Spleen (tissue), 11 donors: Measurements from ENCODE around the gene IMMP2L. TPM values are rescaled to one million over a fixed set of nuclear protein-coding genes. Genes with fewer than 3 reads are reported as not detected.

ENCODE experiments used
- DNase-seq: peaks from one replicate; pipeline ENCODE4 v3.0.0-alpha.2; 2020
- H3K27ac ChIP-seq, 8 donors: fragments of 200-600 bp; sonication (generic) in 7 of 8; 1 replicate in 4 of 8; 2 replicates in 4 of 8; pipeline versions ENCODE4 v1.5.0 to v1.8.0; 2016 to 2021; ENCODE audit warnings: inconsistent platforms in 4 of 8, mild to moderate bottlenecking in 4 of 8, moderate library complexity in 1 of 8
- H3K27me3 ChIP-seq, 7 donors: fragments of 200-600 bp; sonication (generic) in 6 of 7; replicated peaks in 1 of 7; 1 replicate in 4 of 7; 2 replicates in 3 of 7; pipeline versions ENCODE4 v1.5.0 to v1.8.0; 2016 to 2021; ENCODE audit warnings: inconsistent platforms in 3 of 7, mild to moderate bottlenecking in 1 of 7
- H3K36me3 ChIP-seq, 6 donors: fragments of 200-600 bp; sonication (generic) in 5 of 6; 1 replicate in 4 of 6; 2 replicates in 2 of 6; pipeline versions ENCODE4 v1.5.0 to v1.8.0; 2016 to 2021; ENCODE audit warnings: inconsistent platforms in 2 of 6
- H3K4me1 ChIP-seq, 6 donors: fragments of 200-600 bp; sonication (generic) in 5 of 6; 1 replicate in 3 of 6; 2 replicates in 3 of 6; pipeline versions ENCODE4 v1.5.0 to v1.8.0; 2016 to 2021; ENCODE audit warnings: inconsistent platforms in 3 of 6
- H3K4me3 ChIP-seq, 8 donors: fragments of 200-600 bp; sonication (generic) in 7 of 8; 1 replicate in 4 of 8; 2 replicates in 4 of 8; pipeline versions ENCODE4 v1.5.0 to v1.8.0; 2016 to 2021; ENCODE audit warnings: inconsistent platforms in 4 of 8, mild to moderate bottlenecking in 4 of 8, moderate library complexity in 2 of 8
- H3K9me3 ChIP-seq, 8 donors: fragments of 200-600 bp; sonication (generic) in 7 of 8; 1 replicate in 4 of 8; 2 replicates in 4 of 8; pipeline versions ENCODE4 v1.5.0 to v1.8.0; 2016 to 2021; ENCODE audit warnings: inconsistent platforms in 4 of 8
- CTCF ChIP-seq, 11 experiments: fragments of 200-600 bp in 7 of 11; fragments of 450-650 bp in 4 of 11; sonication (generic) in 4 of 11; IDR thresholded peaks in 8 of 11; conservative IDR thresholded peaks in 3 of 11; 1 replicate in 7 of 11; 2 replicates in 4 of 11; pipeline versions ENCODE4 v1.4.0 to v1.8.0; 2016 to 2021; ENCODE audit warnings: antibody characterized with exemption in 11 of 11, inconsistent platforms in 4 of 11, mild to moderate bottlenecking in 1 of 11
- POLR2A ChIP-seq, 3 donors: fragments of 450-650 bp; IDR thresholded peaks; one replicate each; pipeline ENCODE4 v1.5.1; 2017; ENCODE audit warnings: antibody characterized with exemption in 3 of 3, mild to moderate bottlenecking in 1 of 3
- POLR2AphosphoS5 ChIP-seq, 3 donors: sonication (generic); formaldehyde crosslinking; IDR thresholded peaks; one replicate each; pipeline ENCODE4 v1.5.1; 2017; ENCODE audit warnings: antibody characterized with exemption in 3 of 3
- WGBS, 5 donors: extraction: QIAGEN DNeasy Blood & Tissue Kit in 3 of 5; methylation state at CpG; one replicate each; pipeline versions ENCODE4 v1.1.5 to v1.1.7; 2013 to 2018; 5-methylcytosine and 5-hydroxymethylcytosine counted together
- intact Hi-C: fragments of 100-400 bp; cut with DNase I; formaldehyde crosslinking; loops from one replicate; pipeline ENCODE4 v1.15.0; 2023; ENCODE audit warnings: low total_unique reads
- polyA plus RNA-seq, 3 donors: library from polyadenylated mRNA; stranded (reverse); fragments of 200-250 nt; gene quantifications; one replicate each; pipeline ENCODE4 v1.2.1, GENCODE V29; 2013
- total RNA-seq, 7 donors: library from RNA; depleted of rRNA in 3 of 7; stranded (reverse); fragments of >200 nt in 3 of 7; fragmentation: NEBNext Ultra II Directional in 4 of 7; extraction: Animal tissue kit (Norgen Biotek cat#: 25700) in 4 of 7; gene quantifications; one replicate each; pipeline versions ENCODE4 v1.1.0 to v1.2.1, GENCODE V29; 2016 to 2021
- donor health status: healthy with polysubstance abuse.
- donor health status: DM: no; HTN: no; CAD: no; lungs with moderate emphysema.
- donor health status: DM: no; HTN: no; CAD: no.
- donor health status: Bipolar disorder and iron deficiency.
- donor health status: healthy.
- donor health status: DM: no; HTN: no; CAD: no.
- donor health status: DM: yes; HTN: yes; CAD: no.

The IMMP2L gene
- total and polyA plus RNA-seq, 10 donors = 6.5 to 32.7 (median 9.8) TPM

GRCh38 chr7:111529507-111530355 is 32.6 kb downstream of the IMMP2L start:
- H3K27ac ChIP-seq = no peak overlapping the region
- WGBS, 5 donors = 77 to 91% (median 82%) methylated on average over 1 of the region's 1 CpG
- TF ChIP-seq POLR2AphosphoS5 (IDR thresholded peaks at IDR 0.05) (no peak), CTCF (IDR thresholded peaks at IDR 0.05 in 8 of 11, conservative IDR thresholded peaks at IDR 0.05 in 3 of 11) (no peak), POLR2A (IDR thresholded peaks at IDR 0.05) (no peak)
- H3K9me3 ChIP-seq = no peaks in the 10 kb centered on the region
- no peaks in the 10 kb centered on the region for H3K36me3 ChIP-seq
- H3K4me1 ChIP-seq = peaks cover 0 to 28% (median 10%) of the 10 kb centered on the region in 6 donors
- H3K4me3 ChIP-seq = no peak overlapping the region
- no peaks in the 10 kb centered on the region for H3K27me3 ChIP-seq
- intact Hi-C loops = no loop called here
- DNase-seq = no peak

GRCh38 chr7:111528331-111528730 is 34.0 kb downstream of the IMMP2L start:
- Histone ChIP-seq H3K27me3 (no peaks in the 10 kb centered on the region), H3K9me3 (no peaks in the 10 kb centered on the region), H3K36me3 (no peaks in the 10 kb centered on the region), H3K4me1 (peaks cover 0 to 28% (median 10%) of the 10 kb centered on the region in 6 donors), H3K4me3 (no peak overlapping the region), H3K27ac (no peak overlapping the region)
- no peak for DNase-seq
- TF ChIP-seq POLR2A (IDR thresholded peaks at IDR 0.05) (no peak), POLR2AphosphoS5 (IDR thresholded peaks at IDR 0.05) (no peak), CTCF (IDR thresholded peaks at IDR 0.05 in 8 of 11, conservative IDR thresholded peaks at IDR 0.05 in 3 of 11) (no peak)
- WGBS, 5 donors = 58 to 81% (median 63%) methylated on average over 1 of the region's 1 CpG
- intact Hi-C loops = no loop called here

- Histone ChIP-seq H3K4me1 (peaks cover 0 to 23% (median 8%) of the 10 kb centered on the region in 6 donors), H3K27me3 (no peaks in the 10 kb centered on the region), H3K27ac (no peak overlapping the region), H3K4me3 (no peak overlapping the region), H3K9me3 (peaks cover 0 to under 1% (median 0%) of the 10 kb centered on the region in 8 donors), H3K36me3 (no peaks in the 10 kb centered on the region)
- 20 to 58% (median 49%) methylated on average over 2 of the region's 2 CpGs for WGBS, 5 donors
- no peak for TF ChIP-seq POLR2AphosphoS5 (IDR thresholded peaks at IDR 0.05)
- TF ChIP-seq CTCF (IDR thresholded peaks at IDR 0.05 in 8 of 11, conservative IDR thresholded peaks at IDR 0.05 in 3 of 11) = no peak
- TF ChIP-seq POLR2A (IDR thresholded peaks at IDR 0.05) = no peak
- intact Hi-C loops = no loop called here
- DNase-seq = no peak
Measured at GRCh38 chr7:111527545-111527944, 34.7 kb downstream of the IMMP2L start.

GRCh38 chr7:111525100-111525499 is 37.2 kb downstream of the IMMP2L start:
- WGBS, 5 donors = 86 to 100% (median 93%) methylated on average over 1 of the region's 1 CpG
- Histone ChIP-seq H3K27me3 (no peaks in the 10 kb centered on the region), H3K4me1 (peaks cover 0 to 22% (median 5%) of the 10 kb centered on the region in 6 donors), H3K4me3 (no peak overlapping the region), H3K27ac (no peak overlapping the region), H3K9me3 (peaks cover 0 to 14% (median 9%) of the 10 kb centered on the region in 8 donors), H3K36me3 (peaks cover 0 to 17% (median 7%) of the 10 kb centered on the region in 6 donors)
- intact Hi-C loops = no loop called here
- DNase-seq = no peak
- TF ChIP-seq POLR2A (IDR thresholded peaks at IDR 0.05) (no peak), POLR2AphosphoS5 (IDR thresholded peaks at IDR 0.05) (no peak), CTCF (IDR thresholded peaks at IDR 0.05 in 8 of 11, conservative IDR thresholded peaks at IDR 0.05 in 3 of 11) (no peak)
